Heart right ventricle (tissue), 16 donors: ENCODE measurements around the gene SLC16A13. TPM values are rescaled to one million over a fixed set of nuclear protein-coding genes. Genes with fewer than 3 reads are reported as not detected.
"Not testable (repeated sequence)": the region's sequence is repeated elsewhere in the genome, so short reads cannot be mapped to it uniquely, and the experiment has no call there.

Source experiments
- ATAC-seq, 8 donors: fragments of 200-7000 bp; cut with Tn5 transposase; one replicate each; pipeline ENCODE4 v1.9.1; 2020; ENCODE audit warnings: mild to moderate bottlenecking in 8 of 8, moderate library complexity in 8 of 8, moderate number of reproducible peaks in 1 of 8
- DNase-seq, 2 donors: peaks; one replicate each; pipeline ENCODE4 v3.0.0-alpha.2; 2020
- H3K27ac ChIP-seq, 10 donors: fragments of 200-600 bp; sonication (generic) in 2 of 10; one replicate each; pipeline versions ENCODE4 v1.5.0 to v1.8.0; 2020 to 2022; ENCODE audit warnings: mild to moderate bottlenecking in 3 of 10
- H3K27me3 ChIP-seq, 7 donors: fragments of 200-600 bp; one replicate each; pipeline ENCODE4 v1.8.0; 2021 to 2022; ENCODE audit warnings: mild to moderate bottlenecking in 2 of 7
- H3K36me3 ChIP-seq, 9 donors: fragments of 200-600 bp; sonication (generic) in 1 of 9; one replicate each; pipeline versions ENCODE4 v1.5.0 to v1.8.0; 2020 to 2022; ENCODE audit warnings: mild to moderate bottlenecking in 2 of 9
- H3K4me1 ChIP-seq, 9 donors: fragments of 200-600 bp; sonication (generic) in 1 of 9; one replicate each; pipeline versions ENCODE4 v1.5.0 to v1.8.0; 2020 to 2022; ENCODE audit warnings: mild to moderate bottlenecking in 4 of 9
- H3K4me3 ChIP-seq, 10 donors: fragments of 200-600 bp; sonication (generic) in 2 of 10; one replicate each; pipeline versions ENCODE4 v1.5.0 to v1.8.0; 2020 to 2022; ENCODE audit warnings: mild to moderate bottlenecking in 7 of 10, moderate library complexity in 2 of 10
- H3K9me3 ChIP-seq, 11 donors: fragments of 200-600 bp in 10 of 11; sonication (generic) in 2 of 11; one replicate each; pipeline versions ENCODE4 v1.5.0 to v1.8.0; 2013 to 2022; ENCODE audit warnings: mild to moderate bottlenecking in 2 of 11, control low read depth in 1 of 11, moderate library complexity in 1 of 11
- WGBS, 2 donors: extraction: QIAGEN DNeasy Blood & Tissue Kit; methylation state at CpG; one replicate each; pipeline ENCODE4 v1.1.7; 2013; ENCODE audit warnings: inconsistent platforms in 1 of 2; 5-methylcytosine and 5-hydroxymethylcytosine counted together
- intact Hi-C, 10 donors: fragments of 100-400 bp; cut with DNase I; formaldehyde crosslinking; loops; one replicate each; pipeline versions ENCODE4 v1.11.1 to v1.14.2; 2022
- long read RNA-seq, 3 donors: library from polyadenylated mRNA; unstranded; transcript quantifications; one replicate each; pipeline ENCODE4 v2.0.0, GENCODE V29; 2020 to 2021
- polyA plus RNA-seq, 2 donors: library from polyadenylated mRNA; stranded (reverse); fragments of 200-250 nt; gene quantifications; one replicate each; pipeline ENCODE4 v1.2.3, GENCODE V29; 2013
- total RNA-seq, 10 donors: library from RNA; stranded (reverse); fragmentation: NEBNext Ultra II Directional in 3 of 10; extraction: Animal tissue kit (Norgen Biotek cat#: 25700) in 3 of 10; gene quantifications; one replicate each; pipeline versions ENCODE4 v1.2.1 to v1.2.4, GENCODE V29; 2021 to 2023
- TF ChIP-seq, protein P1 (sequence below), 9 donors: fragments of 200-600 bp; sonication (generic) in 2 of 9; IDR thresholded peaks; one replicate each; pipeline versions ENCODE4 v1.5.0 to v1.8.0; 2021 to 2022; ENCODE audit warnings: antibody characterized with exemption in 9 of 9, mild to moderate bottlenecking in 5 of 9, moderate library complexity in 1 of 9
- donor health status: Arrhythmogenic right ventricular cardiomyopathy.
- donor health status: ischemic (EF 13 %, LVEDD 7.1; RV severe dilation, severe dysfunction).
- donor health status: healthy with polysubstance abuse.
- donor health status: DM: no; HTN: yes; CAD: no.
- donor health status: DM: no; HTN: no; CAD: no.
- donor health status: ischemic (EF 25% LVEDD 6.9; RV normal size, moderate dysfunction).
- donor health status: ischemic (EF 25% LVEDD 5.7; RV mildly dilated, moderate dysfunction).
- donor health status: healthy.
- donor health status: DM: yes; HTN: yes; CAD: no.
- donor health status: Ischemic cardiomyopathy.
- donor health status: ischemic (EF 35%, LVEDD 5.7; RV mildly dilated, moderate dysfunction).
- donor health status: nonischemic (EF 11% LVEDD 7.7; RV severe dilation, severe dysfunction).
- donor health status: DM: yes; HTN: yes; CAD: no.
- donor health status: PGD.
- donor health status: ischemic (EF 29% LVEDD 5.4; RV normal size, mild dysfunction).
- donor health status: nonischemic (EF 23%, LVEDD 6.1; RV moderate dilation, normal function).

The SLC16A13 gene, protein sequence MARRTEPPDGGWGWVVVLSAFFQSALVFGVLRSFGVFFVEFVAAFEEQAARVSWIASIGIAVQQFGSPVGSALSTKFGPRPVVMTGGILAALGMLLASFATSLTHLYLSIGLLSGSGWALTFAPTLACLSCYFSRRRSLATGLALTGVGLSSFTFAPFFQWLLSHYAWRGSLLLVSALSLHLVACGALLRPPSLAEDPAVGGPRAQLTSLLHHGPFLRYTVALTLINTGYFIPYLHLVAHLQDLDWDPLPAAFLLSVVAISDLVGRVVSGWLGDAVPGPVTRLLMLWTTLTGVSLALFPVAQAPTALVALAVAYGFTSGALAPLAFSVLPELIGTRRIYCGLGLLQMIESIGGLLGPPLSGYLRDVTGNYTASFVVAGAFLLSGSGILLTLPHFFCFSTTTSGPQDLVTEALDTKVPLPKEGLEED
- total RNA-seq (1 to 10 TPM in 9 of 10 donors, under 1 TPM in 1; 0.70 to 2.1 (median 1.5) TPM), polyA plus RNA-seq (1 to 10 TPM; 1.1 to 2.0 TPM)
- long read RNA-seq, donor 1, partial matches to known transcripts = 0 of 1 reads
- long read RNA-seq, donor 1, other reads (novel, unspliced or antisense) = 0 of 1 reads
- long read RNA-seq, donor 2 = 0 reads
- long read RNA-seq, donor 3 = 0 reads

DNA sequence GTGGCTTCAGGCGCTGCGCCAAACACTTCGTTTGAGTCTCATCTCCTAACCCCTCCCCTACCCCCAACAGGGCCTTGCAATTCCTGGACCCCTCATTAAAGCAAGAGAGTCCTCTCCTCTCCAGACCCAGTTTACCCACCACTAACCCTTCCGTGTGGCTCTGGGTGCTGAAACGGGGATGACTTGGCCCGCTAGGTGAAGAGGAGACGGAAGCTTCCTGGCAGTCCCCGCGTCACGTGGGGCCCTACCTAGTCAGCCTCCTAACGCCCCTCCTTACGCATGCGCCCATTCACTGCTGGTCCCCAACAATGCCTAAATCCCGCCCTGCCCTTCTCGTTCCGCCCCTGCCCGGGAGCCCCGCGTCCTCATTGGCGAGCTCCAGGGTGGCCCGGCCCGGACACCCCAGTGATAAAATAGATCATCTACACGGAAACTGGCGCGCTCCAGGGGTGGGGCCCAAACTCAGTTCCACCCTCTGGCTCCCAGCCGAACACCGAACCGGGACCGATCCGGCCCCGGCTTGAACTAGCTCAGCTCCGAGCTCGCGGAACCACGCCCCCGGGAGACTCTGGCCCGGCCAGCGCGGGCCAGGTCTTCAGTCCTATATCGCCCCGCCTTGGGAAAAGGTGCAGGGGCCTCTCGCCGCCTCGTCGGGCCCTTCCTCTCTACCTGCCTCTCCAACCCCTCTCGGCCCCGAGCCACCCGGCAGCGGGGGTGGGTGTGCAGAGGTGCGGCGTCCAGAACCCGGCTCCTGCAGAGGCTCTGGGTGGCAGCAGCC, at the start of gene SLC16A13:
TSS of gene SLC16A13 (plus strand) at position 425 of the 778 bp plus-strand sequence. CDS start 368 bp downstream, outside the sequence.
- 0 to 1% methylated on average over 52 of the region's 52 CpGs for WGBS, 2 donors
- peak; percentile 93 to 95 for DNase-seq
- peak; percentile 93 to 96 (median 94) for ATAC-seq
- peaks cover 0 to 38% (median 19%) of the 10 kb centered on the region in 9 donors for H3K4me1 ChIP-seq
- H3K9me3 ChIP-seq = no peaks in the 10 kb centered on the region
- peak within 1 kb of the TSS; percentile 74 to 96 (median 89) for H3K27ac ChIP-seq
- TF ChIP-seq, protein P1, sequence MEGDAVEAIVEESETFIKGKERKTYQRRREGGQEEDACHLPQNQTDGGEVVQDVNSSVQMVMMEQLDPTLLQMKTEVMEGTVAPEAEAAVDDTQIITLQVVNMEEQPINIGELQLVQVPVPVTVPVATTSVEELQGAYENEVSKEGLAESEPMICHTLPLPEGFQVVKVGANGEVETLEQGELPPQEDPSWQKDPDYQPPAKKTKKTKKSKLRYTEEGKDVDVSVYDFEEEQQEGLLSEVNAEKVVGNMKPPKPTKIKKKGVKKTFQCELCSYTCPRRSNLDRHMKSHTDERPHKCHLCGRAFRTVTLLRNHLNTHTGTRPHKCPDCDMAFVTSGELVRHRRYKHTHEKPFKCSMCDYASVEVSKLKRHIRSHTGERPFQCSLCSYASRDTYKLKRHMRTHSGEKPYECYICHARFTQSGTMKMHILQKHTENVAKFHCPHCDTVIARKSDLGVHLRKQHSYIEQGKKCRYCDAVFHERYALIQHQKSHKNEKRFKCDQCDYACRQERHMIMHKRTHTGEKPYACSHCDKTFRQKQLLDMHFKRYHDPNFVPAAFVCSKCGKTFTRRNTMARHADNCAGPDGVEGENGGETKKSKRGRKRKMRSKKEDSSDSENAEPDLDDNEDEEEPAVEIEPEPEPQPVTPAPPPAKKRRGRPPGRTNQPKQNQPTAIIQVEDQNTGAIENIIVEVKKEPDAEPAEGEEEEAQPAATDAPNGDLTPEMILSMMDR (IDR thresholded peaks at IDR 0.05) = peak in 1 of 9 donors; percentile 4
- peaks cover 0 to 3% (median 0%) of the 10 kb centered on the region in 9 donors for H3K36me3 ChIP-seq
- H3K4me3 ChIP-seq = peak within 1 kb of the TSS; percentile 50 to 76 (median 62)
- H3K27me3 ChIP-seq = no peaks in the 10 kb centered on the region
- intact Hi-C loops = loop anchor here in 1 of 10 donors (1.0 kb wide), 1 partner anchor 12 kb away; the partner anchor contains the start of gene BCL6B

DNA sequence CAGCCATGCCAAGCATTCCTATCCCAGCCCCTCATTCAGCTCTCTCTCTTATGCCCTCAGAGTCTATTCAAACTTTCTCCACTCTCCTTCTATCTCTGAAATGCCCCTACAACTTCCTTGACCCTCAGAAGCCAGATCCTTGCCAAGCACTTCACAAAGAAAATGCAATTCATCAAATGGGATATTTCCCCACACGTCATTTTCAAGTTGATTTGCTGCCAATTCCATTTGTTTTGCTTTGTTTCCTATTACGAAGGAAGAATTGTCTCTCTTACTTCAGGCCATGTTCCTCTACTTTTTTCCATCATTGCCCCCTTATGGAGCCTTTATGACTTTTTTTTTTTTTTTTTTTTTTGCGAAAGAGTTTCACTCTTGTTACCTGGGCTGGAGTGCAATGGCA, 49.1 kb upstream of the SLC16A13 start:
- Histone ChIP-seq H3K4me3 (no peak overlapping the region), H3K4me1 (no peaks in the 10 kb centered on the region), H3K9me3 (peaks cover 0 to 4% (median 0%) of the 10 kb centered on the region in 11 donors), H3K27me3 (peaks cover 0 to 4% (median 0%) of the 10 kb centered on the region in 7 donors), H3K36me3 (no peaks in the 10 kb centered on the region), H3K27ac (no peak overlapping the region)
- 64 to 68% methylated on average over 3 of the region's 3 CpGs for WGBS, 2 donors
- intact Hi-C loops = no loop called here
- no peak for ATAC-seq
- no peak for DNase-seq
- TF ChIP-seq, protein P1 (IDR thresholded peaks at IDR 0.05) = no peak

DNA sequence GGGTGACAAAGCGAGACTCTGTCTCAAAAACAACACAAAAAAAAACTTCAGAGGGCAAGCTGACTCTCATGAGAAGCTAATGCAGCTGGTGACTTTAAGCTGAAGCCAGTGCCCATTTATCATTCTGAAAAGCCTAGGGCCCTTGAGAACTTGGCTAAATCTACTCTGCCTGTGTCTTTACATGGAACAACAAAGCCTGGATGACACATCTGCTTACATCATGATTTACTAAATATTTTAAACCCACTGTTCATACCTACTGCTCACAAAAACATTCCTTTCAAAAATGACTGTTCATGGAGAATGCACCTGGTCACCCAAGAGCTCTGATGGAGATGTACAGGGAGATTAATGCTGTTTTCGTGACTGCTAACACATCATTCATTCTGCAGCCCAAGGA, 46.0 kb upstream of the SLC16A13 start:
- H3K27ac ChIP-seq = no peak overlapping the region
- H3K4me3 ChIP-seq = no peak overlapping the region
- WGBS, 2 donors = 95% methylated on average over 2 of the region's 2 CpGs
- H3K36me3 ChIP-seq = no peaks in the 10 kb centered on the region
- intact Hi-C loops = no loop called here
- H3K9me3 ChIP-seq = peaks cover 0 to 4% (median 0%) of the 10 kb centered on the region in 11 donors
- H3K27me3 ChIP-seq = peaks cover 0 to 4% (median 0%) of the 10 kb centered on the region in 7 donors
- DNase-seq (no peak), ATAC-seq (no peak)
- TF ChIP-seq, protein P1 (IDR thresholded peaks at IDR 0.05) = no peak
- H3K4me1 ChIP-seq = peaks cover 0 to under 1% (median 0%) of the 10 kb centered on the region in 9 donors

DNA sequence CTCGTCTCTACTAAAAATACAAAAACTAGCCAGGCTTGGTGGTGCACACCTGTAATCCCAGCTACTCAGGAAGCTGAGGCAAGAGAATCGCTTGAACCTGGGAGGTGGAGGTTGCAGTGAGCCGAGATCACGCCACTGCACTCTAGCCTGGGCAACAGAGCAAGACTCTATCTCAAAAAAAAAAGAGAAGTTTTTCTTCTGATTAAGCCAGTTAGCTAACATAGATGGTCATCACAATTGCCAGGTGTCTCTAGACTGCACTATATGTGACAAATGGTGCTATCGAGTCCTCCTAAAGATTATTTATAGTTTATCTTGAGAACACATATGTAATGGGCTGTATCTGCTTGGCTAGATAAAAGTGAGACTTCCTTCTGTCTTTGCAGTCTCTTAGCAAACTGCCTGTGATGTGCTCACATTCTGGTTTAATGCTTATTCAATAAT, 42.2 kb upstream of the SLC16A13 start:
- intact Hi-C loops, DNase-seq, H3K9me3 ChIP-seq, H3K4me3 ChIP-seq, H3K27ac ChIP-seq, H3K27me3 ChIP-seq, ATAC-seq: not testable (repeated sequence)
- 76 to 78% methylated on average over 5 of the region's 5 CpGs for WGBS, 2 donors
- Histone ChIP-seq H3K36me3 (peaks cover 0 to 19% (median 0%) of the 10 kb centered on the region in 9 donors), H3K4me1 (peaks cover 0 to 17% (median 8%) of the 10 kb centered on the region in 9 donors)
